Effector CD8-positive, alpha-beta T cell (primary cell): ENCODE measurements around the gene CNR1.

ENCODE experiments used
- DNase-seq: peaks from one replicate; lab custom pipeline; 2025; lab: John Stamatoyannopoulos, UW

CNR1 gene

DNA sequence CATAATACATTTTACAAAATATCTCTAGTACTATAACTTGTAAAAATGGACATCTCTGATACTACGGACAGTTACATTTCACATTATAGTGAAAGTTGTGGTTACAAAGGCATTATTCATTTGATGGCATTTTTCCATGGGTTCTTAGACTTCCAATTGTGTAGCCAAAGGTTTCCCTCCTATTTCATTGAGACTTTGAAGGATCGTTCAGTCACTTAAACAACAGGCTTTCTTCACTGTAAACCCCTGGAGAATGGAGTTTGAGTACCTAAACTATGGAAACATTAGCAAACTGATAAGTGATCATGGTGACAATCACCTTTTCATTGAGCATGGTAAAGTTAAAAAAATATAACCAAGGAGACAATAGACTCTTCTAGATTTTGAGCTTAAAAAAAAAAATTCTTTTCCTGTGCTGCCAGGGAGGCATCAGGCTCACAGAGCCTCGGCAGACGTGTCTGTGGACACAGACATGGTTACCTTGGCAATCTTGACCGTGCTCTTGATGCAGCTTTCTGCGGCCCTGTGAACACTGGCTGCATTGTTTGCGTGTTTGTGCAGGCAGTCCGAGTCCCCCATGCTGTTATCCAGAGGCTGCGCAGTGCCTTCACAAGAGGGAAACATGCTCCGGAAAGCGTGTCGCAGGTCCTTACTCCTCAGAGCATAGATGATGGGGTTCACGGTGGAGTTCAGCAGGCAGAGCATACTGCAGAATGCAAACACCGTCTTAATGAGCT lies 22.6 kb downstream of the CNR1 start:
- no peak for DNase-seq

DNA sequence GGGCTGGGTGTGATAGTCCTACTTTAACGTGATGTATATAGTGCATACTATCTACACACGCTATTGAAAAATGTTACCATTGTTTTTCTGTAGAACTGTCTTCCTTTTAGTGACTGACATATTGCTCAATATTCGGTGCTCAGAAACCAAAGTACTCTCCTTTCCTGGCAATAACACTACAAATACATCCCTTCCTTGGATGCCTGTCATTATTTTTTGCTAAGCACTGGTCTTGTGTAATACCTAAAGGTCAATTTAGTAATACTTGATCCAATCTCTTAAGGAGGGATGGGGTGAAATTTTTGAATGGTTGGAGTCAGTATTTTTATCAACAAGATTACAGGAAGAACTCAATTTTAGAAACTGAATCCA lies 23.9 kb downstream of the CNR1 start:
- DNase-seq: no peak

DNA sequence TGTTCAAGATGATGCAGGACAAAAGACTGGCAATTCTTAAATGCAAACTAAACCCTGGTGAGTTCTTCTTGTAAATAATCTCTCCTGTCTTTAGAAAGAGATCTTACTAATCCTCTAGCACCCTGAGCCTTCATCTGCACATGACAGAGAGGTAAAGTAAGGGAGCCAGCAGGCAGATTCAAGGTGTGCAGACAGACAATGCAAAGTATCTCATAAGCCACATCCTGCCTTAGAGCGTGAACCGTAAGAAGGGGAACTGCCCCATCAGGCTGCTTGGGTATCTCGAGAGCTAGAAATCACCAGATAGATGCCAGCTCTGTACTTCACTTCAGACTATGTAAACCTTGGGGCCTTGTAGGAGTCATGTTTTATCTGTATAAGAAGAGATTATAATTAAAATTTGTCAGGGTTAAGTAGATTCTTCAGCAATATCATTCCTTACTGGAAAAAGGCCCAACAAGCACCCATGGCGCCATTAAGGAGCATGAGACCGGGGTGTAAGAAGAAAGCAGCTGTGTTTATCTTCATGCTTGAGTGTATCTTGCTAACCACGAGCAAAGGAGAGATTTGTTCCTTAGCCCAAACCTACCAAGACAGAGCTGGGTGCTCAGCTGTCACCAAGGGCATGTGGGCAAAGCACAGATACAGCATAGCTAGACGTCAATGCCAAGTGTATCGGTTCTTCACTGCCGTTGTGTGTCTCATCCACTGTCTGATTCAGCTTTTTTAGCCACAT lies 24.4 kb downstream of the CNR1 start:
- no peak for DNase-seq

DNA sequence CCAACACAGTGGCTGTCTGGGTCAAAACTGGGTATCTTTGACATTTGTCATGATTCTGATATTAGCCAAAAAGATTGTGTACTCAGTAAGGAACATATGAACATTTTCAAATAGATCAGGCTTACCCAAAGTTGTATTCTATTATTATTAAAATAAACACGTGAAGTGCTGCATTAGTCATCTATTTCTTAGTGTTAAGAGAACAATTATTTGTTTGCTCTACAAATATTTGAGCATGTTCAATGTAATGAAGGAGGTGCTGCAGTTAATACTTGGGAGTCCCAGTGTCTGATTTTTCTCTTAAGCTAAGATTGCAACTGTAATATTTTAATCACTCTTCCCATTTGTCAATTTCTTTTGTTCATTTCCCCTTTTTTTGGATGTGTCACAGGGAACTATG lies 28.2 kb downstream of the CNR1 start:
- no peak for DNase-seq

DNA sequence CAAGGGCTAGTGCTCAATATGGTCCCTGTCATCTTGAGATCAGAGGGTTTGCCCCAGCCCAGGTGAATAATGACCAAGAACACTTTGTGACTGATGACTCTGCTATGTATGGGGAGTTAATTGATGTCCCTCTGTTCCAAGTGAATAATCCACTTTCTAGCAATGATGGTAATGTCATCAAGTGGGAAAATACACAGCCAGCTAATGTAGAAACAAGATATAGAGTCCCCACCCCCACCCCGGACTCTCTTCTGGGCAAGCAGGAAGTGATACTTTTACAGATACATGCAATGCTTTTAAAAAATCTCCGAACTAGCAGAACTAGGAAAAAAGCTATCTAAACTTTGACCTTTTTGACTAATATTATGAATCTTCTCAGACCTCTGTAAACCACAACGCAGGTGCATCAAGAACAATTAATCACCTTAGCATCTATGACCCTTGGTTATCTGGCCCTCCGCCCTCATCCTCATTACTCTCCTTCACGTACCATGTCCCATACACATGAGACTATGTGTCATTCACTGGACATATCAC lies 30.5 kb downstream of the CNR1 start:
- no peak for DNase-seq

DNA sequence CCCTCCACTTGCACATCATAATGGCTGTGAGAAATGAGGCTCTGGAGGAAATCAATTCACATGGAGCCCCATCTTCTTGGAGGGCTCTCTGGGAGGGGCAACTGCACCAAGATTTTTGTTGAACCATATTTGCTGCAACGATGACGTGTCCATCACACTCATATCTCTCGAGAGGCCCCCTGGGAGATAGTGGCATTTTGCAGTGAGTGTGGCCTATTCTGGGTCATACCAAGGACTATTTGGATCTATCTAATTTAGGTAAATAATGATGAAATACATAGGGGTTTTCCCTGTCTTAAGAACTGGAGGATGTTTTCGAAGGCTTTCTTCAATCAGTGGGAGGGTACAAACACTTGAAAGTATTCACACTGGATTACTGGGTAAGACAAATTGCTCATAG lies 31.6 kb downstream of the CNR1 start:
- no peak for DNase-seq

DNA sequence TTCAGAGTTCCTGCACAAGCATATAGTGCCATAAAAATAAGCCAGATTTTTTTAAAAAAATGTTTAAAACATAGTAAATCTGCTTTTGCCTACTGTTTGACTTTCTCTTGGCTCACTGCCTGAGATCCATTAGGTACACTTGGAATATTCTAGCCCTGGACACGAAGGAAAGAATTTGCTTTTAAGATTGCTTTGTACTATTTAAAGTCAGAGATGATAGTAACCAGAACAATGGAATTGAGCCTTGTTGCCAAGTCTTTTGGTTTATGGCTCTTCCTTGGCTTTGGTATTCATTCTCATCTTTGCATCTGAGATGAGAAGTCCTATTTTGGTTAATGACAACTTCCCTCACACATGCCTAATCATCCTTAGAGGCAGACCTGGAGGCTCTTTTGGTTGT lies 32.4 kb downstream of the CNR1 start:
- no peak for DNase-seq

DNA sequence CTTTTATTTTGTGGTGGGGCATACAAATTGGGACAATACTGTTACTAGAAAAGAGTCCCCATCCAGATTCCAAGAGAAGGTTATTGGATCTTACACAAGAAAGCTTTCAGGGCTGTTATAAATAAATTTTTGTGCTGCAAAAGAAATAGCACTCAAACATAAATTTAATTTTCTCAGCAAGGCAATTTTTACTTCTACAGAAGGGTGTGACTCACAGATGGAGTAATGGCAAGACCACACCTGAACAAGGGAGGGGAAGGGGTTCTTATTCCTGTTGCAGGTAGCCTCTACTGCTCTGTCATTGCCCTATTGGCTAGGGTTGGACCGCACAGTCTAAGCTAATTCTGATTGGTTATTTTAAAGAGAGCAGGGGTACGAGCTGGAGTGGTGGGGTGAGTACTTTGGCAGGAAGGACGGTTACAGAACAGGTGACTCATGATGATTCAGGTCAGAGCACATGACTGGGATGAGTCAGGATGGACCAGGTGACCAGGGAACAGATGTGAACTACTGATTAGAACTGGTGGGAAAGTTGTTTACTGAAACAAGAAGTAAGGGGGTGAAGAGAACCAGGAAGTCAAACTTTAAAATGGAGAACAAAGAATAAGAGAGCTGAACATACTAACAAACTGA lies 41.1 kb downstream of the CNR1 start:
- no peak for DNase-seq

DNA sequence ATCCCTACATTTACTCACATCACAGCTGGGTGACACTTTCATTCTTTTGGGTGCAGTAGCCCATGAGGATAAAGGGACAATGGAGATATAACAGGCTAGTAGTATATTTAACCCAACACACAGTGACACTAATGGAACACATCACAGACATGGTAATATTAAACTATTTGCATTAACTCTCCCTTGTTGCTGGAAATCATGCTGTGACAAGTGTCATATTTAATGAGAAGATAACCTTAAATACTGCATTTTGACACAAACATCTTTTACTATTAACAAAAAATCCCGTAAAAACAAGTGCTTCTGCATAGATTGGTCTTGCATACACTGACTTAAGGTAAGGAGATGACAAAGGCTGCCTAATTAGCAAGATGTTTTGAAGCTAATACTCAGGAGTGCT lies 45.5 kb downstream of the CNR1 start:
- no peak for DNase-seq

DNA sequence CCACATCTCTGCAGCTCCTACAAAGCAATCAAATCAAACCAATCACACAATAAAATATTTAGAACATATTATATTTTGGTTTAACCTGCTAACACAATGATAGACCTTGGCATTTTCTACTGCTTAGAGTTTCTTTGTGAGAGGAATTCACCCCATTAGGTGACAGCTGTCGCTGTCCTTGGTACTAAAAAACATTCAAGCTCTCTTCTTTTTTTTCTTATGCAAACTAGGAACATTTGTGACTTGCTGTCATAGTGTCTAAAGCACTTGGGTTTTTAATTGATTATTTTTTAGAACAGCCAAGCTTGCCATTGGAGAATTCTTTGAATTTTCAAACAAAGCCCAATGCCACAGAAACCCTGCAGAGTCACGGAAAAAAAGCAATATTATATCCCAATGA lies 46.4 kb downstream of the CNR1 start:
- no peak for DNase-seq

DNA sequence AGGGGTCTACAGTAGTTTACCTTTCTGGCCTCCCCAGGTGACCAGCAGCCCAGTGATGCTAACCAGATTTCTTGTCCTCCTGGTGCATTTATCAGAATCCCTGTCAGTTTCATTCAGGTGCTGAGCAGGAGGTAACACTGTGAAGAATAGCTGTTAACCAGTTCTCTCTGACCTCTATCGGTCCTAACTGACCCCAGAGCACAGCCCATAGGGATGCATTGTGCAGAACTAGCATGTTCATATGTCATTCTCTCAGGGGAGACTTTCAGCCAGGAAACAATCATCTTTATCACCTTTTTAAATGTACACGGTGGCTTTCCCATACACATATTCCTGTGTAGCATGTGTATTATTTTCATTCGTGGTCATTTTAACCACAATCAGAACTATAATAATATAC lies 49.9 kb downstream of the CNR1 start:
- no peak for DNase-seq

DNA sequence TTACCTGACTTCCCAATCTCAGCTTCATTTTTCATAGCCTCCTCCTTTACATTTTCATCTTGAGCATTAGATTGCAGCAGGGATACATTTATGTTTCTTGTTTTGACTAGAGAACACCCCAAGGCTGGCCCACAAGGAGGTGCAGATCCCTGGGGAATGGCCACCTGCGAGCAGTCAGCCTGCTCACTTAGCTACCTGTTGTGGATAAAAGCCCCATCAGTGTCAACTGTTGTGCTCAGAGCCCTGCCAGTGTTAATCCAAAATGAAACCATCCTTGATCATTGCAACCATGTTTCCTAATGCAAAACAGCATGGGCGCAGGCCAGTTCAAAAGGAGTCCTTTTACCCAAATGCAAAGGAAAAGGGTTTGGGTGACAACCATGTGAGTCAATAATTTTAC lies 50.8 kb downstream of the CNR1 start:
- no peak for DNase-seq

DNA sequence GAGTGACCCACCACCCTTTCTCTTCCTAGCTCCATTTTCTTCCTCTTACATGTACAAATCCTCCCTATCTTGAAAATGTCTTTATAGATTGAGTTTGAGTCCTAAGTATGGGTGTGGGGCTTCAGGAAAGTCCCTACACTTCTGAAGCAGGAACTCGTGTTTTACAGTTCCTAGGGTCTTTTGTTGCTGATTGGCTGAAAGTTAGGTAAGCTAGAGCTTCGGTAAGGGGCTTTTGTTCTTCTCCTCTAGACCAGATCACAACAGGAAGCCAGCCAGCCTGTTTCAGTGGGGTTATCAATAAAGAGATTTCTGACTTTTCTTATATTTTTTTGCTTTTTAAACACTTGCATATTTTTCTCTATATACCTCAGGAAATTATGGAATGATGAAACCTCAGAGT lies 51.3 kb downstream of the CNR1 start:
- no peak for DNase-seq

DNA sequence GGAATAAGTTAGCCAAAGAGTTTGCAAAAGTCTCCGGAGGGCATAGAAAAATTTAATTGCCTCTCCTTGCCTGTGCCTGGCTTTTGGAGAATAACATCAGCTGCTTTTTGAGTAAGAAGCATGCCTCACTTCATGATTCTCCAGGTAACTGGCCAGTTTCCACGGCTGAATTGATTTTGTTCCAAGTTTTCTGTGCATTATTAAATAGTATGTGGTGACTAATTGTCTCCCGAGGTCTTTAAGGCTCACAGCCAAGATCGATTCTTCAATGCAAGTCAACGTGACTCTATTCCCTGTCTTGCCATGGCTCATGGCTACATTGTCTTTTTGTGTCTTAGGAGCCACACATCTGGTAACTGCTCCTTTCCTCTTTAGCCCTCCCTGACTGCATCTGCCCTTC lies 54.2 kb downstream of the CNR1 start:
- no peak for DNase-seq

DNA sequence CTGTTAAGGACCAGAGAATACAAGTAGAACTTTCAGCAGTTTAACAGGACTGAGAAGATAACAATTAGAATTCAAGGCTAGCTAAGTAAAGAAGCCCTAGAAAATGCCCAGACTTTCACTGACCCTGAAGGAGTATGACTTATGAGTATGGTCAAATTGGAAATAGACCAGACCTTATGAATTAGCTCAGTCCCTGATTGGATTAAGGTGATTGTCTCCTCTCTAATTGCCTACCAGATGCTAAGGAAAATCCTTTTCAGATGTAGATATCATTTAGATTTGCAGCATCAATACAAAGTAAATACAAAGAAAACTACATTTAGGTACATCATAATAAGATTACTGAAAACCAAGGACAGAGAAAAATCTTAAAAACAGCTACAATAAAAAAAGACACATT lies 58.9 kb downstream of the CNR1 start:
- no peak for DNase-seq

DNA sequence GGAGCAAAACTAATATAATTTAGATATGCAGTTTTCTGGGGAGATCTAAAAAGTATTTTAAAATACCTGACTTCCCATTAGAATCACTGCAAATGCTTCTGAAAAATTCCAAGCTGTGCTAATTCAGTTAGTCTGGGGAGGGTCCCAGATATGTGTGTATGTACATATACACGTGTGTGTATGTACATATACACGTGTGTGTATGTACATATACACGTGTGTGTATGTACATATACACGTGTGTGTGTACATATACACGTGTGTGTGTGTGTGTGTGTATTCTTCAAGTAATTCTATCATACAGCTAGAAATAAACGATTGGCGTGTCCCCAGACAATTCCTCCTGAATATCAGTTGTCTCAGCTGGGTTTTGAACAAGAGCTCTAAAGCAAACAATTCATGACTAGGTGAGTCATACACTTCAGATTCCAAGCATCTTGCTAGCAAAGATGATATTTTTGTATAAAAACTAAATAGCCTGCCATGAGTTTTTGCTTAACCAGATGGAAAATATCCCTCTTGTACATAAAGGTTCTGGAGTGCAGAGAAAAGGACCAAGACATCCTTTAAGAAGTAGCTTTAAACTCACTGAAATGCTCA lies 60.3 kb downstream of the CNR1 start:
- DNase-seq: no peak
